NCI-H2227 (cell line): ENCODE data around the gene GUCA2B.

Source experiments
- DNase-seq: peaks from one replicate; lab custom pipeline; 2025; ENCODE audit not compliant: unreplicated experiment; lab: John Stamatoyannopoulos, UW

The GUCA2B gene

DNA sequence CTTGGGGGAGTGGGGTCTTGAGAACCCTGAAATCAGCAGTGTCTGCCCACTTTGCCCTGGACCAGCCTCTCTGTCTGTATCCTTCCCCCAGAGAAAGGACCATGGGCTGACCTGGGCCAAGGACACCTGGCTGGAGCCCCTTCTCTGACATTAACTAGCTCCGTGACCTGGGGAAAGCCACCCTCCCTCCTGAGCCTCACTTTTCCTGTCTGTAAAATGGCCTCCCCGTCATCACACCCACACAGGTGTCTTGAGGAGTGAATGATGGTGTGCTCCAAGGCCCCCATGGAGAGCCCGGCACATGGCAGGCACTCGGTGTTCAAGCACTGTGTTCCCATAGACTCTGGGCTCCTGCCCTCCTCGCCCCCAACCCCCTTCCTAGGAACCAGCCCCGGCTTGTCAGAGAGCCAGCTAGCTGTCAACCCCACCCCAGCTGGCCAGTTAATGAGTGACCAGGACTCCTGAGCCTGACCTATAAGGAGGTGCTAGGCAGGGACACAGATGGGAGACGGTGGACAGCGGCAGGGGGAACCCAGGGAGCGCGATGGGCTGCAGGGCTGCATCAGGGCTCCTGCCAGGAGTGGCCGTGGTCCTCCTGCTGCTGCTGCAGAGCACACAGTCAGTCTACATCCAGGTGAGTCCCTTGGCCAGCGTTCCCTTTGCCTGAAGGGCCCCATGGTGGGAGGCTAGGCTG, at the start of gene GUCA2B:
Gene GUCA2B (plus strand): TSS at position 504 of the 694 bp plus-strand sequence. CDS start 41 bp downstream, at position 545.
- no peak for DNase-seq

- no peak for DNase-seq
These were observed 48.2 kb upstream of the GUCA2B start for GRCh38 chr1:42105025-42105424.

DNA sequence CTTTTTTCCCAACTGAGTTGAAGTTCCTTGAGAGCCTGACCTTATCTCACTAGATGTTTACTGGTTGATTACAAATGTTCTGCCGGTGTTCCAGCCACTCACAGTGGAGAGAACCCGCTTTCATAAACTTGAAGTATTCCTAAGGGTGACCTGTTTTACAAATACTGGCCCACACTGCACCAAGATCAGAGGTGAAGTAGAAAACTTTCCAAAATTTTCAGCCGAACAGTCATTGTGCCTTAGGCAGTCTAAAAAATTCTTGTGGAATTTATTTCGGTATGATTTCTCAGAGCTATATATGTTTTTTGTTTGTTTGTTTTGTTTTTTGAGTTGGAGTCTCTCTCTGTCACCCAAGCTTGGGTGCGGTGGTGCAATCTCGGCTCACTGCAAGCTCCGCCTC, 44.9 kb upstream of the GUCA2B start:
- DNase-seq, result no peak

DNA sequence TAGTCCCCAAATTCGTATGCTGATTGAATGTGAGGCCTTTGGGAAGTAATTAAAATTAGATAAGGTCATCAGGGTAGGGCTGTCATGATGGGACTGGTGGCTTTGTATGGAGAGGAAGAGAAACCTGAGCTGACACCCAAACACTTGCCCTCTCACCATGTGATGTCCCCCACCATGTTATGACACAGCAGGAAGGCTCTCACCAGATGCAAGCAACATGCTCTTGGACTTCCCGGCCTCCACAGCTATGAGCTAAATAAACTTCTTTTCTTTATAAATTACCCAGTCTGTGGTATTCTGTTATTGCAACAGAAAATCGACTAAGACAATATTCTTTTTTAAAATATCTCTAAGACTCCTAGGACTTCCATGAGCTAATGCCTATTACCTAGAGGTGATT, 43.6 kb upstream of the GUCA2B start:
- DNase-seq, result no peak

- no peak for DNase-seq
These were observed 39.0 kb upstream of the GUCA2B start for GRCh38 chr1:42114229-42114628.

GRCh38 chr1:42117214-42117613, 36.0 kb upstream of the GUCA2B start:
- DNase-seq, result no peak

DNA sequence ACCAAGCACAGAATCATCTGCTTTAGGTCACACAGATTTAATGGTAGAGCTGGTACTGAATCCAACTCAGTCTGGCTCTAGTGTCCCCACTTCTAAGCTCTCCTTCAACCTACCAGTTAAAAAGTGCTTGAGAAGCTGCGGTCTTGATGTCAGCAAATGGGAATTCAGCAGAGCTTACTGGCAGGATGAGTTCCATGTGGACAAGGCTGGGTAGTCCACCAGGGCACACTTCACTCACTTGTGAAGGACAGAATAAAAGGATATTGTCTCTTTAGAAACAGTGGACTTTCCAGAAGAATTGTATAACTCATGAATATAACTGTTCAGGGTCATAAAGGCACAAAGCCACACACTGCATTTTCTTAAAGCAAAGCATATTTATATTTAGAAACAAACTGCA, 35.1 kb upstream of the GUCA2B start:
- DNase-seq, result no peak

GRCh38 chr1:42122408-42122807, 30.8 kb upstream of the GUCA2B start:
- DNase-seq, result no peak

GRCh38 chr1:42125552-42125951, 27.7 kb upstream of the GUCA2B start:
- DNase-seq, result no peak

DNA sequence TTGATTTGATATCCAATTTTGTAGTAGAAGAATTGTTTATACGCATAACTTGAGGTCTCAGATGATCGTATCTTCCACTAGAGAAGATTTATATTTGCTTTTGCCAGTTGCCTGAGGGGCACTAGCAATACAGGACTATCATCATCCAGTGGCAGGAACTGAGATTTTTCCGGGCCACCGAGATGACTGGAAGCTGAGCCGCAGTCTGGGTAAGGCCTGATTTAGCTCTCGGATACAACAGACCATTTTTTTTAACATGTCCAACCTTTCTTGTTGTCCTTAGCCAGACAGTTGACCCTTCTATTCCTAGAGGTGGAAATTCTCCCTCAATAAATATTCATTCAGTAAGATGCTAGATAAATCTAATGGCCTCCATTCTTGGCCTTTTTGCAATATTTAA, 25.4 kb upstream of the GUCA2B start:
- no peak for DNase-seq

DNA sequence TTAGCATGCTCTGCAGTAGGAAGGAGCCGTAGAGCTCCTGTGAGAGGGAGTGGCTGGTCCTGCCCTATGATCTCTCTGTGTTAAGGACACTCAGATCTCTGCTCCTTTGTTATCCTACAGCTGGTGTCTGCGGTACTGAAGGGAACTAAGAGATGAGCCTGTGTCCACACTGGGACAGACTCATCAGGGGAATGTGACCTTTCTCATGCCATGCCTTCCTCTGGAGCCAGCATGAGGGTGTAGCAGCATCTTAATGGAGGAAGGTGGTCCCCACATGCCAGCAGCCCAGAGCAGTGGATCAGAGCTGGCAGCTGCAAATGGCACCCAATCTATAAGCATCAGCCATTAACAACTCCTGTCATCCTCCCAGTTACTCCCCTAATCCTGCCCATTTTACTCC, 24.7 kb upstream of the GUCA2B start:
- no peak for DNase-seq

GRCh38 chr1:42128964-42129363, 24.2 kb upstream of the GUCA2B start:
- no peak for DNase-seq

DNA sequence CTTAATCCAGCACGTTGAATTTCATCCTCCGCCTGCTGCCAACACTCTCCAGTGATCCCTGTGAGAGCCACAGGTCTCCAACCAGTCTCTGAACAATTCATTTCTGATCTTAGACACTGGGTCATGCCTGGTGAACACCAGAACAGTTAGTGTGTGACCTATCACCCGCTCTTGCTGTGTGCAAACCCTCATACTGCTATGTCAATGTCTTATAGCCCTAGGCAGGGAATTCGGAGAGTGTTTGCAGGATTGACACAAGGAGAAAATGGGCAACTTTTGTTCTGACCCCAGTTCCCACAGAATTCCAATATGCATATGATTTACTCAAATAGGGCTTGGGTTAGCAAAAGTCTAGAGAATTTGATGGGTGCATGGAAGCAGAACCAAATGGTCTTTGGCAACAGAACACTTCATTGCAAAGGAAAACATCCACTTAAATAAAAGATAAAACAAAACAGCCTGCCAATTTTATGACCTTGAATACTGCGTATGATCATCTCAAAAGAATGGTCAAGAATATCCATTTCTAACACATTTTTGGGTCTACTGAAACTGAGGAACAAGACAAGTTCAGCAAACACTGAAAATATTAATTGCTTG, 23.0 kb upstream of the GUCA2B start:
- DNase-seq, result no peak

GRCh38 chr1:42133390-42133789, 19.8 kb upstream of the GUCA2B start:
- no peak for DNase-seq

DNA sequence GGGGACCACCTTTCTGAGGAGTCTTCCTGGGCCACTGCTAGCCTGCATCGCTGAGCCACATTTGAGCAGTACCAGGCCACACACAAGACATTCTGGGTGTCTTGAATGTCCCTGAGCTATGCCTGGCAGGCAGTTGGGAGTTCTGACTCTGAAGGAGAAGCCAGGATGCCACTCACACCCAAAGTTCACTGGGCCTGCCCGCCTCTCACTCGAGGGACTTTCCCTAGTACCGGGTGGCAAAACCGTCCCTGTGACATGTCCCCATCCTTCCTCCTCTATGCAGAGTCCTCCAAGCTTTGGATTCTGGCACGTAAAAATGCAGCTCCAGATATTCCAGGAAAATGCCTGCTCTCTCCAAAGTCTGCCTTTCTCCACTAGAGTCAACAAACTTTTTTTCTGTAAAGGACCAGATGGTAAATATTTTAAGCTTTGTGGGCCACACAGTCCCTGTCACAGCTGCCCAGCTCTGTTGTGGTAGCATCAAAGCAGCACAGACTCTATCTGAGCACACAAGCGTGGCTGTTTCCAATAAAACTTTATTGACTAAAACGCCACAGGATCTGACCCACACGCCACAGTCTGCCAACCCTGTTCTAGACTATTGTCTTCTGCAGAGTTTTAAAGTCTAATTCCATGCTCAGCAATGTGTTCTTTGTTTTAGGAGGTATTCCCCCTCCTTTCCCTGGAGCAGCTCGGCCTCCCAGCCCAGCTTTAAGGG, 19.2 kb upstream of the GUCA2B start:
- no peak for DNase-seq

DNA sequence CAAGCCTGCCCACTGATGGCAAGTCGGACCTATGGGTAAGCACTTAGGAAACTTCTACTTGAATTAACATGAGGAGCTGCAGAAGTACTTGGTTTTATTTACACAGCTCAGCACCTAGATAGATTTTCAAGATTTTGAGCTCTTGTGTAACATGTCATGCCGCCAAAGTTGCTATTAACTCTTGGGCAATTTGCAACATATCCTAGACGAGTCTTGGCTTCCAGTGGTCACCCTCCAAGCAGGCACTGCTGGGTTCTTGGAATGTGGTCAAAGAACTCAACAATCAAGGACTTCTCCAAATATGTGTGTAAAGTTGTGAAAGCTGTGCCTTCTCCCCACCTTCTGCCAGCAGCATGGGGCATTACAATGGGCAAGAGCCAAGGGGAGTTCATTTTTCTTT, 17.8 kb upstream of the GUCA2B start:
- no peak for DNase-seq

- no peak for DNase-seq
These were observed 16.7 kb upstream of the GUCA2B start for GRCh38 chr1:42136466-42136865.

DNA sequence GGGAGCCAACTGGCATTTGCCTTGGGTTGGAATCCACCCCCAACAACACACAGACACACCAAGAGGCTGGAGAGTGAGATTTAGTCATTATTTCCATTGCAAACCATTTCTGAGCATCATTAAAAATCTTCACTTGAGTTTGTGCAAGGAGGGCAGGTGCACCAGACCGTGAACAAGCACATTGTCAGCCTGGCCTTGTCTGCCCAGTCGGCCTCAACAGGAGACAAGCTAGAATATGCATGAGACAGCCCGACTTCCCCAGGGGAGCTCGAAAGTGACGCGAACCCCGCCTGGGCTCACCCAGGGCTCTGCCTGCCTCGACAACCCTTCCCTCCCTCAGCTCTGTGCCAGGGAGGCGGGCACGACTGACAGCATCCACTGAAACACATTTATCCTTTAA, 15.4 kb upstream of the GUCA2B start:
- DNase-seq, result no peak

DNA sequence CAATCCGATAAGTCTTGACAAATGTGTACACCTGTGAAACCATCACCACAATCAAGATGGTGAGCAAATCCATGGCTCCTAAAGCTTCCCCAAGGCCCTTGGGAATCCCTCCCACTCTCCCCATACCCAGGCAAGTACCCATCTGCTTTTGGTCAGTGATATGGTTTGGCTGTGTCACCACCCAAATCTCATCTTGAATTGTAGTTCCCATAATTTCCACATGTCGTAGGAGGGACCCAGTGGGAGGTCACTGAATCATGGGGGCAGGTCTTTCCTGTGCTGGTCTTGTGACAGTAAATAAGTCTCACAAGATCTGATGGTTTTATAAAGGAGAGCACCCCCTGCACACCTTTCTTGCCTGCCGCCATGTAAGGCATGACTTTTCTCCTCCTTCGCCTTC, 14.6 kb upstream of the GUCA2B start:
- no peak for DNase-seq

- DNase-seq, result no peak
These were observed 13.8 kb upstream of the GUCA2B start for GRCh38 chr1:42139444-42139843.

GRCh38 chr1:42140191-42140590, 13.0 kb upstream of the GUCA2B start:
- no peak for DNase-seq

- DNase-seq, result no peak
These were observed 11.2 kb upstream of the GUCA2B start for GRCh38 chr1:42141978-42142377.
